Measurements from ENCODE around the gene NUP58.

GRCh38 chr13:25267715-25268114 is 33.7 kb upstream of the NUP58 start:
- TF ChIP-seq CTCF (conservative IDR thresholded peaks at IDR 0.05; ENCODE audit: low read depth, low read length) = peak; percentile 63
- no peak for TF ChIP-seq EZH2 (IDR thresholded peaks at IDR 0.05; ENCODE audit: borderline replicate concordance, low read depth, low read length, poor library complexity, severe bottlenecking)
